ENCODE results near the gene TIMM21. TPM values are rescaled to one million over a fixed set of nuclear protein-coding genes. Genes with fewer than 3 reads are reported as not detected.

Gene TIMM21
- polyA plus RNA-seq, 1 donor (not counting 4 experiments of a cell fraction or from before 2014, with no cell fraction given) = 76.0 TPM

DNA sequence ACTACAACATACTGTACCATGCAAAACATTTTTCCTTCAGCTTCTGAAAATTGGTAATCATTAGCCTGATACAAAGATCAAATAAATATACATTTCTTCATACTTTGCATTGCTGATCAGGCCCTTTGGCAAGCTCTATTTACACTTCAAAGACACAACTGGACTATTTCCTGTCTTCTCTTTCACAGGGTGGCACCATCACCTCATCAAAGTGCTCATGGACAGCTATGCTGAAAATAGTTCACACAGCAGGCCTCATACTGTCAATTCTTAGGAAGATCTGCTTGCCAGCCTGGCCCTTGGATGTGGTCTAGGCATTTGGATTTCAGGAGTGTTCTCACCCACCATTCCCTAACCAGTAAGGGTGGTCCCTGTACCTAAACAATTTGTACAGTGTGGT, 34.6 kb upstream of the TIMM21 start:
- H2AFZ ChIP-seq (ENCODE audit: control insufficient read depth, low read length) = no peak overlapping the region
- dilution Hi-C loops (cut with MboI; ENCODE audit: extremely low pct_ligation_motif_present, low sequenced_read_pairs) = no loop called here
- no peaks in the 10 kb centered on the region for H3K79me2 ChIP-seq (ENCODE audit: control insufficient read depth, insufficient read depth, low read length)
- FAIRE-seq (no peak), DNase-seq (ENCODE audit: low read depth, low spot score) (no peak)
- H3K36me3 ChIP-seq (ENCODE audit: control insufficient read depth in 2 of 2, extremely low read depth in 1 of 2, insufficient read depth in 2 of 2, low read length in 2 of 2) = no peaks in the 10 kb centered on the region
- H3K4me1 ChIP-seq (ENCODE audit: control insufficient read depth, extremely low read depth, insufficient read depth, low read length) = no peaks in the 10 kb centered on the region
- H3K27ac ChIP-seq (ENCODE audit: control insufficient read depth, insufficient read depth, low read length) = no peak overlapping the region
- H4K20me1 ChIP-seq (ENCODE audit: control insufficient read depth, extremely low read depth, insufficient read depth, low read length) = no peaks in the 10 kb centered on the region
- no peak overlapping the region for H3K4me3 ChIP-seq (ENCODE audit: control insufficient read depth in 2 of 3, extremely low read depth in 1 of 3, insufficient read depth in 2 of 3, low read depth in 1 of 3, low read length in 3 of 3)
- no peak overlapping the region for H3K9ac ChIP-seq (ENCODE audit: control insufficient read depth, extremely low read depth, insufficient read depth, low read length)
- no peak for TF ChIP-seq EZH2 (IDR thresholded peaks at IDR 0.05; ENCODE audit: low read length)
- TF ChIP-seq, protein P1, sequence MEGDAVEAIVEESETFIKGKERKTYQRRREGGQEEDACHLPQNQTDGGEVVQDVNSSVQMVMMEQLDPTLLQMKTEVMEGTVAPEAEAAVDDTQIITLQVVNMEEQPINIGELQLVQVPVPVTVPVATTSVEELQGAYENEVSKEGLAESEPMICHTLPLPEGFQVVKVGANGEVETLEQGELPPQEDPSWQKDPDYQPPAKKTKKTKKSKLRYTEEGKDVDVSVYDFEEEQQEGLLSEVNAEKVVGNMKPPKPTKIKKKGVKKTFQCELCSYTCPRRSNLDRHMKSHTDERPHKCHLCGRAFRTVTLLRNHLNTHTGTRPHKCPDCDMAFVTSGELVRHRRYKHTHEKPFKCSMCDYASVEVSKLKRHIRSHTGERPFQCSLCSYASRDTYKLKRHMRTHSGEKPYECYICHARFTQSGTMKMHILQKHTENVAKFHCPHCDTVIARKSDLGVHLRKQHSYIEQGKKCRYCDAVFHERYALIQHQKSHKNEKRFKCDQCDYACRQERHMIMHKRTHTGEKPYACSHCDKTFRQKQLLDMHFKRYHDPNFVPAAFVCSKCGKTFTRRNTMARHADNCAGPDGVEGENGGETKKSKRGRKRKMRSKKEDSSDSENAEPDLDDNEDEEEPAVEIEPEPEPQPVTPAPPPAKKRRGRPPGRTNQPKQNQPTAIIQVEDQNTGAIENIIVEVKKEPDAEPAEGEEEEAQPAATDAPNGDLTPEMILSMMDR (optimal IDR thresholded peaks at IDR 0.05 in 1 of 3, IDR thresholded peaks at IDR 0.05 in 1 of 3, conservative IDR thresholded peaks at IDR 0.05 in 1 of 3; ENCODE audit: extremely low read depth in 1 of 3, insufficient read depth in 2 of 3, low read length in 3 of 3) = no peak
- H3K4me2 ChIP-seq (ENCODE audit: control insufficient read depth, extremely low read depth, insufficient read depth, low read depth, low read length) = no peak overlapping the region
- H3K9me1 ChIP-seq (ENCODE audit: control insufficient read depth, extremely low read depth, insufficient read depth, low read length) = no peaks in the 10 kb centered on the region
- H3K27me3 ChIP-seq (ENCODE audit: control insufficient read depth, extremely low read depth, insufficient read depth, low read length) = no peaks in the 10 kb centered on the region
- no peaks in the 10 kb centered on the region for H3K9me3 ChIP-seq (ENCODE audit: control insufficient read depth, low read depth, low read length)

DNA sequence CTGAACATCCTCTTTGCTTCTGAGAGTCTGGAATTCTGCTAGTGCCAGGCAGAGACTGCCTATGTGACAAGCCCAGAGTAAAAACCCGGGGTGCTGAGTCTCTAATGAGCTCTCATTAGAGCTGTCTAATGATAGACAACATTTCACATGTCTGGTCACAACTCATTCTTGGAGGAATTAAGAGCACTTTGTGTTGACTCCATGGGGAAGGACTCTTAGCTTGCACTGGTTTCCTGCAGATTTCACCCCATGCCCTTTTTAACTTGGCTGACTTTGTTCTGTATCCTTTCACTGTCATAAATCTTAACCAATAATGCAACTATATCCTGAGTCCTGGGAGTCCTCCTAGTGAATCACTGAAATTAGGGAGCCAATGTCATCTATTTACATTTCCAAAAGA, 34.2 kb upstream of the TIMM21 start:
- no peaks in the 10 kb centered on the region for H3K4me1 ChIP-seq (ENCODE audit: control insufficient read depth, extremely low read depth, insufficient read depth, low read length)
- no peaks in the 10 kb centered on the region for H3K9me3 ChIP-seq (ENCODE audit: control insufficient read depth, low read depth, low read length)
- H3K4me3 ChIP-seq (ENCODE audit: control insufficient read depth in 2 of 3, extremely low read depth in 1 of 3, insufficient read depth in 2 of 3, low read depth in 1 of 3, low read length in 3 of 3) = no peak overlapping the region
- no peaks in the 10 kb centered on the region for H3K27me3 ChIP-seq (ENCODE audit: control insufficient read depth, extremely low read depth, insufficient read depth, low read length)
- dilution Hi-C loops (cut with MboI; ENCODE audit: extremely low pct_ligation_motif_present, low sequenced_read_pairs) = no loop called here
- H3K36me3 ChIP-seq (ENCODE audit: control insufficient read depth in 2 of 2, extremely low read depth in 1 of 2, insufficient read depth in 2 of 2, low read length in 2 of 2) = no peaks in the 10 kb centered on the region
- no peak overlapping the region for H3K9ac ChIP-seq (ENCODE audit: control insufficient read depth, extremely low read depth, insufficient read depth, low read length)
- DNase-seq (ENCODE audit: low read depth, low spot score) (no peak), FAIRE-seq (no peak)
- no peak overlapping the region for H3K4me2 ChIP-seq (ENCODE audit: control insufficient read depth, extremely low read depth, insufficient read depth, low read depth, low read length)
- no peaks in the 10 kb centered on the region for H4K20me1 ChIP-seq (ENCODE audit: control insufficient read depth, extremely low read depth, insufficient read depth, low read length)
- no peak for TF ChIP-seq EZH2 (IDR thresholded peaks at IDR 0.05; ENCODE audit: low read length)
- TF ChIP-seq, protein P1 (optimal IDR thresholded peaks at IDR 0.05 in 1 of 3, IDR thresholded peaks at IDR 0.05 in 1 of 3, conservative IDR thresholded peaks at IDR 0.05 in 1 of 3; ENCODE audit: extremely low read depth in 1 of 3, insufficient read depth in 2 of 3, low read length in 3 of 3) = no peak
- no peaks in the 10 kb centered on the region for H3K9me1 ChIP-seq (ENCODE audit: control insufficient read depth, extremely low read depth, insufficient read depth, low read length)
- no peaks in the 10 kb centered on the region for H3K79me2 ChIP-seq (ENCODE audit: control insufficient read depth, insufficient read depth, low read length)
- H2AFZ ChIP-seq (ENCODE audit: control insufficient read depth, low read length) = no peak overlapping the region
- H3K27ac ChIP-seq (ENCODE audit: control insufficient read depth, insufficient read depth, low read length) = no peak overlapping the region
